ENCODE results near the gene ARPC2. TPM values are rescaled to one million over a fixed set of nuclear protein-coding genes. Genes with fewer than 3 reads are reported as not detected.
A peak's percentile ranks its signal among the peaks of the same experiment; 100 is the strongest.

The ARPC2 gene
- total and polyA plus RNA-seq, 10 donors = 262 to 554 (median 374) TPM

DNA sequence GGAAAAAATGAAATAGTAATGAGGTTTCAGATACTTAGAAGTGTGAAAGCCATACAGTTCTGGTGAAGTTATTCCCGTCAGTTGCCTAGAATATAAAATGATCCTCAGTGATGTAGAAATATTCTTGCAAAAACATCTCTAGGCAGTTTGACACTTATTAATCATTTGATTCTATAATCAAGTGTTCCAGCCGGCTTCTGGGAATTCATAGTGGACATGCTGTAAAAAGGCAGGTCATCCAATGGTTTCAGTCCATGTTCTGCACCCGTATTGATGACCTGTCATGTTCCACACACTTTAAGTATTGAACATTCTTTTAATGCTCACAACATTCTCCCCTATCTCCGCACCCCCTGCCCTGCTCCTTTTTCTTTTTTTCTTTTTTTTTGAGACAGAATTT lies 19.8 kb downstream of the ARPC2 start:
- no peak for DNase-seq
- TF ChIP-seq, protein P1, sequence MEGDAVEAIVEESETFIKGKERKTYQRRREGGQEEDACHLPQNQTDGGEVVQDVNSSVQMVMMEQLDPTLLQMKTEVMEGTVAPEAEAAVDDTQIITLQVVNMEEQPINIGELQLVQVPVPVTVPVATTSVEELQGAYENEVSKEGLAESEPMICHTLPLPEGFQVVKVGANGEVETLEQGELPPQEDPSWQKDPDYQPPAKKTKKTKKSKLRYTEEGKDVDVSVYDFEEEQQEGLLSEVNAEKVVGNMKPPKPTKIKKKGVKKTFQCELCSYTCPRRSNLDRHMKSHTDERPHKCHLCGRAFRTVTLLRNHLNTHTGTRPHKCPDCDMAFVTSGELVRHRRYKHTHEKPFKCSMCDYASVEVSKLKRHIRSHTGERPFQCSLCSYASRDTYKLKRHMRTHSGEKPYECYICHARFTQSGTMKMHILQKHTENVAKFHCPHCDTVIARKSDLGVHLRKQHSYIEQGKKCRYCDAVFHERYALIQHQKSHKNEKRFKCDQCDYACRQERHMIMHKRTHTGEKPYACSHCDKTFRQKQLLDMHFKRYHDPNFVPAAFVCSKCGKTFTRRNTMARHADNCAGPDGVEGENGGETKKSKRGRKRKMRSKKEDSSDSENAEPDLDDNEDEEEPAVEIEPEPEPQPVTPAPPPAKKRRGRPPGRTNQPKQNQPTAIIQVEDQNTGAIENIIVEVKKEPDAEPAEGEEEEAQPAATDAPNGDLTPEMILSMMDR (IDR thresholded peaks at IDR 0.05 in 8 of 11, conservative IDR thresholded peaks at IDR 0.05 in 3 of 11) = no peak
- TF ChIP-seq POLR2AphosphoS5 (IDR thresholded peaks at IDR 0.05) = peak in 1 of 3 donors; percentile 13
- WGBS, 5 donors = 85 to 96% (median 93%) methylated on average over 4 of the region's 4 CpGs
- Histone ChIP-seq H3K4me1 (peaks cover 0 to 51% (median 18%) of the 10 kb centered on the region in 6 donors), H3K9me3 (no peaks in the 10 kb centered on the region), H3K36me3 (peaks cover 5 to 100% (median 97%) of the 10 kb centered on the region in 6 donors), H3K4me3 (no peak overlapping the region), H3K27ac (no peak overlapping the region), H3K27me3 (replicated peaks in 1 of 7) (no peaks in the 10 kb centered on the region)
- intact Hi-C loops (cut with DNase I; ENCODE audit: low total_unique reads) = no loop called here

DNA sequence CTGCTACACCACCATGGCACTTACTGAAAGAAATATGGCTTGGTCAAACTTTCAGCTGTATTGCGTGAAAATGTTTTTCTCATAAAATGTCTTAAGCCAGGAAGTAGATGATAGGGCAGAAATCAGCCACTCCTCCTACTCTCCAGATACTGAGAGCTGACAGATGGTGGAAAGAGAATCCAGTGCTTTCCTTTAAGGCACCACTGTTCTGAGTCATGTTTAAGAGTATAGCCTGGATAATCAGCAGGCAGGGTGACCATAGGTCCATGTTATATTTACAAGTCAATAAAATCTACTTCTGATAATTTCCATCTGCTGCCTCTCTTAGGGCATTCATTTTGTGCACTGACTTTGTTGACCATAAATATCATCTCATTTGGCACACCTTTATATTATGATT lies 21.9 kb downstream of the ARPC2 start:
- intact Hi-C loops (cut with DNase I; ENCODE audit: low total_unique reads) = no loop called here
- WGBS, 5 donors = 68 to 89% (median 76%) methylated on average over 1 of the region's 1 CpG
- H3K27me3 ChIP-seq (replicated peaks in 1 of 7) = no peaks in the 10 kb centered on the region
- H3K27ac ChIP-seq = peak overlapping the region in 7 of 8 donors; percentile 1 to 73 (median 55)
- H3K4me3 ChIP-seq = no peak overlapping the region
- peaks cover 0 to 43% (median 20%) of the 10 kb centered on the region in 6 donors for H3K4me1 ChIP-seq
- no peaks in the 10 kb centered on the region for H3K9me3 ChIP-seq
- no peak for DNase-seq
- H3K36me3 ChIP-seq = peaks cover 5 to 100% (median 97%) of the 10 kb centered on the region in 6 donors
- TF ChIP-seq POLR2A (IDR thresholded peaks at IDR 0.05) (no peak), POLR2AphosphoS5 (IDR thresholded peaks at IDR 0.05) (no peak)
- TF ChIP-seq, protein P1 (IDR thresholded peaks at IDR 0.05 in 8 of 11, conservative IDR thresholded peaks at IDR 0.05 in 3 of 11) = no peak

DNA sequence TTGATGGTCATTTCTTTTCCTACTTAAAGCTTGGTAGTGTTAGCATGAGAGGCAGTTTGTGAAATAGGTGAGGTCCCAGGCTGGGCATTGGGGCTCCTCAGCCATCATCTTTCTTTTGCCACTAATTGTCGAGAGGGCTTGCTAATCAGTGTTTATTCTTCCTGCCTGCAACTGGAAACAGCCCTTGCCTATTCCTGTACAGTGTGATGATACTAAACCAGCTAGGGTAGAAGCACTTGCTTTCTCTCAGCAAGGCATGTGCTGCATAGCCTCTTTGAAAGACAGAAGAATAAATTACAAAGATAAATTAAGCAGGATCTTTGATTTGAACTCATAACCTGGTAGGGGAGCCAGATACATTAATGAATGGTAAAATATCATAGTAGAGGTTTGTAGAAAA lies 27.2 kb downstream of the ARPC2 start:
- H3K27ac ChIP-seq = peak overlapping the region in 2 of 8 donors; percentile 10 to 16
- peaks cover 0 to 32% (median 15%) of the 10 kb centered on the region in 6 donors for H3K4me1 ChIP-seq
- H3K36me3 ChIP-seq = peaks cover 4 to 100% (median 98%) of the 10 kb centered on the region in 6 donors
- DNase-seq = no peak
- H3K9me3 ChIP-seq = no peaks in the 10 kb centered on the region
- TF ChIP-seq, protein P1 (IDR thresholded peaks at IDR 0.05 in 8 of 11, conservative IDR thresholded peaks at IDR 0.05 in 3 of 11) = no peak
- TF ChIP-seq POLR2A (IDR thresholded peaks at IDR 0.05) (no peak), POLR2AphosphoS5 (IDR thresholded peaks at IDR 0.05) (no peak)
- intact Hi-C loops (cut with DNase I; ENCODE audit: low total_unique reads) = no loop called here
- 56 to 71% (median 63%) methylated on average over 1 of the region's 1 CpG for WGBS, 5 donors
- H3K27me3 ChIP-seq (replicated peaks in 1 of 7) = no peaks in the 10 kb centered on the region
- no peak overlapping the region for H3K4me3 ChIP-seq

DNA sequence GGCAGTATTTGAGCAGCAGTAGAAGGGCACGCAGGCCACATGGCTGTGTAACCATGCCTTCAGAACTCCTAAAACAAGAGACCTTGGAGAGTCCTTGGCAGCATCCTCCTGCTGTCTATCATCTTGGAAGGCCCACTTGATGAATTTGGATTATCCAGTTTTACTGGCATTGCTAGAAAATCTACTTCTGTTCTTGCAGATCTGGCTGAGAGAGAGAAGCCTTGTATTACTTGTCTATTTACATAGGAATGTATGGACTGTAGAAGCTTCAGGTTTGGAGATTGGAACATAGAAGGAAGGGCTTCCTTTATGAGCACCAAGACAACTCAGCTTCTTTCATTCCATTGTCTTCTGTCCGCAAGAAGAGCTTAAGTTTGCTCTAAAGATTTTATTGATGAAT lies 27.7 kb downstream of the ARPC2 start:
- 81 to 92% (median 86%) methylated on average over 2 of the region's 2 CpGs for WGBS, 5 donors
- DNase-seq = no peak
- peaks cover 0 to 31% (median 13%) of the 10 kb centered on the region in 6 donors for H3K4me1 ChIP-seq
- intact Hi-C loops (cut with DNase I; ENCODE audit: low total_unique reads) = no loop called here
- no peaks in the 10 kb centered on the region for H3K27me3 ChIP-seq (replicated peaks in 1 of 7)
- TF ChIP-seq, protein P1 (IDR thresholded peaks at IDR 0.05 in 8 of 11, conservative IDR thresholded peaks at IDR 0.05 in 3 of 11) = no peak
- TF ChIP-seq POLR2AphosphoS5 (IDR thresholded peaks at IDR 0.05) = no peak
- TF ChIP-seq POLR2A (IDR thresholded peaks at IDR 0.05) = no peak
- H3K36me3 ChIP-seq = peaks cover 7 to 100% (median 98%) of the 10 kb centered on the region in 6 donors
- no peak overlapping the region for H3K4me3 ChIP-seq
- peak overlapping the region in 2 of 8 donors; percentile 10 to 16 for H3K27ac ChIP-seq
- no peaks in the 10 kb centered on the region for H3K9me3 ChIP-seq
